Ecto neural progenitor cell (in vitro differentiated cells): ENCODE results near the gene ZCWPW2.

Experiments
- DNase-seq: peaks from one replicate; pipeline ENCODE4 v3.0.0-alpha.2; 2018; ENCODE audit warnings: low spot score

Gene ZCWPW2

GRCh38 chr3:28376424-28376823 is 27.9 kb downstream of the ZCWPW2 start:
- no peak for DNase-seq

GRCh38 chr3:28386049-28386448 is 37.5 kb downstream of the ZCWPW2 start:
- DNase-seq, result no peak

GRCh38 chr3:28388978-28389377 is 40.5 kb downstream of the ZCWPW2 start:
- DNase-seq, result no peak

- no peak for DNase-seq
Observed at GRCh38 chr3:28399206-28399605, 50.7 kb downstream of the ZCWPW2 start.

- DNase-seq, result no peak
Observed at GRCh38 chr3:28406241-28406640, 57.7 kb downstream of the ZCWPW2 start.

- no peak for DNase-seq
Observed at GRCh38 chr3:28449398-28449797, 100.9 kb downstream of the ZCWPW2 start.

GRCh38 chr3:28462866-28463265 is 114.3 kb downstream of the ZCWPW2 start:
- no peak for DNase-seq

GRCh38 chr3:28467414-28467813 is 118.9 kb downstream of the ZCWPW2 start:
- no peak for DNase-seq

- DNase-seq, result no peak
Observed at GRCh38 chr3:28476194-28476593, 127.7 kb downstream of the ZCWPW2 start.

GRCh38 chr3:28476764-28477163 is 128.2 kb downstream of the ZCWPW2 start:
- DNase-seq, result no peak

GRCh38 chr3:28485164-28485563 is 136.6 kb downstream of the ZCWPW2 start:
- no peak for DNase-seq

- no peak for DNase-seq
Observed at GRCh38 chr3:28495301-28495700, 146.8 kb downstream of the ZCWPW2 start.

- DNase-seq, result no peak
Observed at GRCh38 chr3:28502397-28502937, 153.9 kb downstream of the ZCWPW2 start.

GRCh38 chr3:28504976-28505375 is 156.5 kb downstream of the ZCWPW2 start:
- DNase-seq, result no peak

GRCh38 chr3:28521663-28522062 is 173.1 kb downstream of the ZCWPW2 start:
- no peak for DNase-seq

- no peak for DNase-seq
Observed at GRCh38 chr3:28542351-28542750, 193.8 kb downstream of the ZCWPW2 start.

GRCh38 chr3:28544236-28544635 is 195.7 kb downstream of the ZCWPW2 start:
- no peak for DNase-seq

GRCh38 chr3:28544831-28545230 is 196.3 kb downstream of the ZCWPW2 start:
- DNase-seq, result no peak

GRCh38 chr3:28547677-28548076 is 199.2 kb downstream of the ZCWPW2 start:
- no peak for DNase-seq

- DNase-seq, result no peak
Observed at GRCh38 chr3:28553175-28553574, 204.7 kb downstream of the ZCWPW2 start.

GRCh38 chr3:28556195-28556594 is 207.7 kb downstream of the ZCWPW2 start:
- DNase-seq, result no peak

GRCh38 chr3:28564211-28564610 is 215.7 kb downstream of the ZCWPW2 start:
- DNase-seq, result no peak

- DNase-seq, result no peak
Observed at GRCh38 chr3:28569357-28569756, 220.8 kb downstream of the ZCWPW2 start.

GRCh38 chr3:28574036-28574435 is 225.5 kb downstream of the ZCWPW2 start:
- DNase-seq, result no peak
